Measurements from ENCODE around the gene FOXK2. TPM values are rescaled to one million over a fixed set of nuclear protein-coding genes. Genes with fewer than 3 reads are reported as not detected.

The FOXK2 gene
- total RNA-seq, result 10 to 100 TPM; 30.5 to 43.3 (median 38.8) TPM

GRCh38 chr17:82518826-82519810, at the start of gene FOXK2:
Gene FOXK2 (plus strand): TSS chr17:82519732. CDS start chr17:82519889, 157 bp downstream.
- intact Hi-C loops (cut with DNase I), result no loop called here
- 18 to 22% methylated on average over 15 to 17 of the region's 114 CpGs for WGBS, 2 donors
- H3K36me3 ChIP-seq, result no peaks in the 10 kb centered on the region

GRCh38 chr17:82470065-82470464, 49.5 kb upstream of the FOXK2 start:
- no peaks in the 10 kb centered on the region for H3K4me1 ChIP-seq
- peaks cover 36 to 42% of the 10 kb centered on the region in 2 donors for H3K36me3 ChIP-seq
- TF ChIP-seq, protein P1, sequence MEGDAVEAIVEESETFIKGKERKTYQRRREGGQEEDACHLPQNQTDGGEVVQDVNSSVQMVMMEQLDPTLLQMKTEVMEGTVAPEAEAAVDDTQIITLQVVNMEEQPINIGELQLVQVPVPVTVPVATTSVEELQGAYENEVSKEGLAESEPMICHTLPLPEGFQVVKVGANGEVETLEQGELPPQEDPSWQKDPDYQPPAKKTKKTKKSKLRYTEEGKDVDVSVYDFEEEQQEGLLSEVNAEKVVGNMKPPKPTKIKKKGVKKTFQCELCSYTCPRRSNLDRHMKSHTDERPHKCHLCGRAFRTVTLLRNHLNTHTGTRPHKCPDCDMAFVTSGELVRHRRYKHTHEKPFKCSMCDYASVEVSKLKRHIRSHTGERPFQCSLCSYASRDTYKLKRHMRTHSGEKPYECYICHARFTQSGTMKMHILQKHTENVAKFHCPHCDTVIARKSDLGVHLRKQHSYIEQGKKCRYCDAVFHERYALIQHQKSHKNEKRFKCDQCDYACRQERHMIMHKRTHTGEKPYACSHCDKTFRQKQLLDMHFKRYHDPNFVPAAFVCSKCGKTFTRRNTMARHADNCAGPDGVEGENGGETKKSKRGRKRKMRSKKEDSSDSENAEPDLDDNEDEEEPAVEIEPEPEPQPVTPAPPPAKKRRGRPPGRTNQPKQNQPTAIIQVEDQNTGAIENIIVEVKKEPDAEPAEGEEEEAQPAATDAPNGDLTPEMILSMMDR (IDR thresholded peaks at IDR 0.05), result no peak
- TF ChIP-seq POLR2A (IDR thresholded peaks at IDR 0.05), result no peak
- H3K27ac ChIP-seq, result no peak overlapping the region
- DNase-seq, result no peak
- intact Hi-C loops (cut with DNase I), result no loop called here
- 96 to 97% methylated on average over 7 of the region's 7 CpGs for WGBS, 2 donors
- H3K27me3 ChIP-seq, result no peaks in the 10 kb centered on the region
- no peaks in the 10 kb centered on the region for H3K9me3 ChIP-seq
- no peak overlapping the region for H3K4me3 ChIP-seq (replicated peaks in 1 of 3)

More at GRCh38 chr17:82518826-82519810, at the start of gene FOXK2:
- Histone ChIP-seq H3K4me3 (replicated peaks in 1 of 3) (peak within 1 kb of the TSS; percentile 59 to 88 (median 71)), H3K9me3 (no peaks in the 10 kb centered on the region), H3K27me3 (no peaks in the 10 kb centered on the region), H3K4me1 (peaks cover 12 to 19% of the 10 kb centered on the region in 2 donors), H3K27ac (peak within 1 kb of the TSS; percentile 71 to 96 (median 91))
- peak; percentile 92 to 94 for DNase-seq
- TF ChIP-seq POLR2A (IDR thresholded peaks at IDR 0.05), result peak in 1 of 2 donors; percentile 72
- TF ChIP-seq, protein P1 (IDR thresholded peaks at IDR 0.05), result no peak

DNA sequence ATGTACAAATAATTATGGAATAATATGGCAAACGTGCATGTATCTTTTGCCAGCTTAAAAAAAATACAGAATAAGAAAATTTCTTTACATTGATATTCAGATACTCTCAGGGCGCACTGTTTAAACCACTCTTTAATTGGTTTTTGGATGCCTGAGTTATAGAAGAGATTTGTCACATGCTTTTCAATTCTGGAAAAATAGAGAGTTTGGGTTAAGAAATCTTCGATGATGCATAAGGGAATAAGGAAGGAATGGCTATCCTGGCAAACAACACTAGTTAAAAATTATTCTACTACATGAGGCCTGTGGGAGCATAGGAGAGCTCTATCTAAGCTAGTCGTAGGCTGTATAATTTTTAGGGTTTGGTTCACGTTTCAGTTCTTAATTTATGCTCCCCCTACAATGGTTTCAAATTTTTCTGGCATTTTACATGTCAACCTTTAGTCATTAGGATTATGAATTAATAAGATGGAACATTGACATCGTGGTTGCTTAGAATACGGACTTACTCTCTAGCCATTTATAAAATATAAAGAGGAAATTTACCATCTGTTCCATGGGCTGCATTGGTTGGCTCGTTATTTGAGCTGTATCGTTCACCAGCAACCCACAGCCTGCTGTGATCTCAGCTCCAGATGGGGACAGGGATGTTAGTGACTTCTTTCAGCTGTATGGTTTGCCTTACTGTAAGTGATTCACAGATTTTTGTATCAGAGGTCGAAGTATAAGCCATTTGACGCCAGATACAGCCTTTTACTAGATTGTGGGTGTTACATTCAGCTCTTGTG, 45.1 kb upstream of the FOXK2 start:
- TF ChIP-seq, protein P1 (IDR thresholded peaks at IDR 0.05), result no peak
- no peak for TF ChIP-seq POLR2A (IDR thresholded peaks at IDR 0.05)
- DNase-seq, result no peak
- peaks cover 23 to 24% of the 10 kb centered on the region in 2 donors for H3K36me3 ChIP-seq
- WGBS, 2 donors, result 85 to 92% methylated on average over 11 of the region's 11 CpGs
- no peak overlapping the region for H3K27ac ChIP-seq
- H3K4me3 ChIP-seq (replicated peaks in 1 of 3), result no peak overlapping the region
- H3K27me3 ChIP-seq, result no peaks in the 10 kb centered on the region
- intact Hi-C loops (cut with DNase I), result no loop called here
- no peaks in the 10 kb centered on the region for H3K9me3 ChIP-seq
- H3K4me1 ChIP-seq, result no peaks in the 10 kb centered on the region

DNA sequence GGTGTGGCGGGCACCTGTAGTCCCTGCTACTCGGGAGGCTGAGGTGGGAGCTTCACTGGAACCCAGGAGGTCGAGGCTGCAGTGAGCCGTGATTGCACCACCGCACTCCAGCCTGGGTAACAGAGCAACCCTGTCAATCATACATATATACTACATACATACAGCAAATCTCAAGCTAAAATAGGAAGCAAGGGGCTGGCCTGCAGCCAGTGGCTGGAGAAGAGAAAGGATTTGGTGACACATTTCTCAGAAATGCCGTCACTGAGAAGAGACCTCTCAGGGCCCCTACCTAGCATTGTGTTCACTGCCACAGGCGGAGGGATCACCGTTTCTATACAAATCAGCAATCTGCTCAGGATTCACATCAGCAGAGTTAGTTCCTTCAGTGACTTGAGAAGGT, 44.1 kb upstream of the FOXK2 start:
- intact Hi-C loops (cut with DNase I), result no loop called here
- Histone ChIP-seq H3K4me1 (no peaks in the 10 kb centered on the region), H3K27me3 (no peaks in the 10 kb centered on the region), H3K27ac (no peak overlapping the region), H3K4me3 (replicated peaks in 1 of 3) (no peak overlapping the region), H3K9me3 (no peaks in the 10 kb centered on the region), H3K36me3 (peaks cover 26 to 33% of the 10 kb centered on the region in 2 donors)
- TF ChIP-seq, protein P1 (IDR thresholded peaks at IDR 0.05), result no peak
- TF ChIP-seq POLR2A (IDR thresholded peaks at IDR 0.05), result no peak
- 93 to 94% methylated on average over 8 of the region's 8 CpGs for WGBS, 2 donors
- no peak for DNase-seq

Measured in thyroid gland (tissue), 4 donors.